ENCODE data around the gene MROH8.

The MROH8 gene

GRCh38 chr20:37142708-37143107, 36.6 kb downstream of the MROH8 start:
- no peaks in the 10 kb centered on the region for H3K27me3 ChIP-seq (ENCODE audit: insufficient read depth, poor library complexity, severe bottlenecking)
- H3K27ac ChIP-seq (replicated peaks): no peak overlapping the region
- no peak for DNase-seq (ENCODE audit: low read depth in 1 of 2, low spot score in 1 of 2)
- H3K4me3 ChIP-seq (replicated peaks; ENCODE audit: insufficient read depth, low read length): no peak overlapping the region
- TF ChIP-seq CTCF (IDR thresholded peaks at IDR 0.05; ENCODE audit: insufficient read depth, low read length) (no peak), SPI1 (IDR thresholded peaks at IDR 0.05; ENCODE audit: borderline replicate concordance, low read depth) (no peak), REST (IDR thresholded peaks at IDR 0.05; ENCODE audit: insufficient replicate concordance, low read depth) (no peak), GABPA (IDR thresholded peaks at IDR 0.05; ENCODE audit: low read depth) (no peak), POLR2AphosphoS5 (IDR thresholded peaks at IDR 0.05; ENCODE audit: low read depth) (no peak)

GRCh38 chr20:37137547-37137946, 41.8 kb downstream of the MROH8 start:
- DNase-seq (ENCODE audit: low read depth in 1 of 2, low spot score in 1 of 2): no peak
- H3K27ac ChIP-seq (replicated peaks): no peak overlapping the region
- no peaks in the 10 kb centered on the region for H3K27me3 ChIP-seq (ENCODE audit: insufficient read depth, poor library complexity, severe bottlenecking)
- no peak for TF ChIP-seq CTCF (IDR thresholded peaks at IDR 0.05; ENCODE audit: insufficient read depth, low read length)
- TF ChIP-seq REST (IDR thresholded peaks at IDR 0.05; ENCODE audit: insufficient replicate concordance, low read depth): no peak
- no peak for TF ChIP-seq SPI1 (IDR thresholded peaks at IDR 0.05; ENCODE audit: borderline replicate concordance, low read depth)
- no peak for TF ChIP-seq POLR2AphosphoS5 (IDR thresholded peaks at IDR 0.05; ENCODE audit: low read depth)
- no peak for TF ChIP-seq GABPA (IDR thresholded peaks at IDR 0.05; ENCODE audit: low read depth)
- no peak overlapping the region for H3K4me3 ChIP-seq (replicated peaks; ENCODE audit: insufficient read depth, low read length)

- no peak overlapping the region for H3K4me3 ChIP-seq (replicated peaks; ENCODE audit: insufficient read depth, low read length)
- TF ChIP-seq REST (IDR thresholded peaks at IDR 0.05; ENCODE audit: insufficient replicate concordance, low read depth) (no peak), POLR2AphosphoS5 (IDR thresholded peaks at IDR 0.05; ENCODE audit: low read depth) (no peak), GABPA (IDR thresholded peaks at IDR 0.05; ENCODE audit: low read depth) (no peak), CTCF (IDR thresholded peaks at IDR 0.05; ENCODE audit: insufficient read depth, low read length) (no peak), SPI1 (IDR thresholded peaks at IDR 0.05; ENCODE audit: borderline replicate concordance, low read depth) (no peak)
- H3K27ac ChIP-seq (replicated peaks): no peak overlapping the region
- H3K27me3 ChIP-seq (ENCODE audit: insufficient read depth, poor library complexity, severe bottlenecking): no peaks in the 10 kb centered on the region
- no peak for DNase-seq (ENCODE audit: low read depth in 1 of 2, low spot score in 1 of 2)
Observed at GRCh38 chr20:37133952-37134351, 45.4 kb downstream of the MROH8 start.

Data from HL-60 (cell line).